ENCODE measurements around the gene POC5.

The POC5 gene, protein sequence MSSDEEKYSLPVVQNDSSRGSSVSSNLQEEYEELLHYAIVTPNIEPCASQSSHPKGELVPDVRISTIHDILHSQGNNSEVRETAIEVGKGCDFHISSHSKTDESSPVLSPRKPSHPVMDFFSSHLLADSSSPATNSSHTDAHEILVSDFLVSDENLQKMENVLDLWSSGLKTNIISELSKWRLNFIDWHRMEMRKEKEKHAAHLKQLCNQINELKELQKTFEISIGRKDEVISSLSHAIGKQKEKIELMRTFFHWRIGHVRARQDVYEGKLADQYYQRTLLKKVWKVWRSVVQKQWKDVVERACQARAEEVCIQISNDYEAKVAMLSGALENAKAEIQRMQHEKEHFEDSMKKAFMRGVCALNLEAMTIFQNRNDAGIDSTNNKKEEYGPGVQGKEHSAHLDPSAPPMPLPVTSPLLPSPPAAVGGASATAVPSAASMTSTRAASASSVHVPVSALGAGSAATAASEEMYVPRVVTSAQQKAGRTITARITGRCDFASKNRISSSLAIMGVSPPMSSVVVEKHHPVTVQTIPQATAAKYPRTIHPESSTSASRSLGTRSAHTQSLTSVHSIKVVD

DNA sequence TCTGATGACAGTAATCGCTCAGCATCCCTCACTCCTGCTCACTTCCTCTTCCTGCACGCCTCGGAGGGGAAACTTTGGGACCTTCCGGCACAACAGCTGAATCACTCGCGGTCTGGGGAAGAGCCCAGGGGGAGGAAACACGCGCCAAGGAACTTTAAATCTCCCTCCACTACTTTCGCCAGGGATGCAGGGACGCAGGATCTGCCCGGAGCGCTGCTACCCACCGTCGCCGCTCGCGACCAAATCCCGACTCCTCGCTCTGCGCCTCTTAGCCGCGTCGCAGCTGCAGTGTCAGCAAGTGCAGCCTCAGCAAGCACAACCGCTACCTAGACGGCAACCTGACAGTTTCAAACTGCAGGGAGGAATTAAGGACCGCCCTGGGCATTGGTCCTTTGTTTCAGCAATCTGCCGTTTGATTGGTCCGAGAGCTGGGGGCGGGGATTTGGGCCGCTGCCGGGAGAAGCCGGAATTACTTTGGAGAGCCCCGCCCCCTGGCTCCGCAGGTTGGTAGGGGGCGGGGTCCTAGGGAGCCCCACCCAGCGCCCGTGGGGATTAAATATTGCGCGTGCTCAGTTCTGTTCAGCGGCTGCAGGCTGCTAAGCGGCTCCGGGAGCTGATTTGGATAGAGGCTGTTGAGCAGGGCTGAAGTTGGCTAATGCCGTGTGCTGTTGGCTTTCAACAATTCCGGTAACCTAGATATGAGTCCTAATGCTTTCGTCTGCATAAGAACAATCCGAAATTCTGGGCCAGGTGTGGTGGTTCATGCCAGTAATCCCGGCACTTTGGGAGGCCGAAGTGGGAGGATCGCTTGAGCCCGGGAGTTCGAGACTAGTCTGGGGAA, at the start of gene POC5:
Gene POC5, minus strand, starts transcription at position 356 of the 841 bp plus-strand sequence. CDS start 4,500 bp downstream, outside the sequence.
- TF ChIP-seq, protein P1, sequence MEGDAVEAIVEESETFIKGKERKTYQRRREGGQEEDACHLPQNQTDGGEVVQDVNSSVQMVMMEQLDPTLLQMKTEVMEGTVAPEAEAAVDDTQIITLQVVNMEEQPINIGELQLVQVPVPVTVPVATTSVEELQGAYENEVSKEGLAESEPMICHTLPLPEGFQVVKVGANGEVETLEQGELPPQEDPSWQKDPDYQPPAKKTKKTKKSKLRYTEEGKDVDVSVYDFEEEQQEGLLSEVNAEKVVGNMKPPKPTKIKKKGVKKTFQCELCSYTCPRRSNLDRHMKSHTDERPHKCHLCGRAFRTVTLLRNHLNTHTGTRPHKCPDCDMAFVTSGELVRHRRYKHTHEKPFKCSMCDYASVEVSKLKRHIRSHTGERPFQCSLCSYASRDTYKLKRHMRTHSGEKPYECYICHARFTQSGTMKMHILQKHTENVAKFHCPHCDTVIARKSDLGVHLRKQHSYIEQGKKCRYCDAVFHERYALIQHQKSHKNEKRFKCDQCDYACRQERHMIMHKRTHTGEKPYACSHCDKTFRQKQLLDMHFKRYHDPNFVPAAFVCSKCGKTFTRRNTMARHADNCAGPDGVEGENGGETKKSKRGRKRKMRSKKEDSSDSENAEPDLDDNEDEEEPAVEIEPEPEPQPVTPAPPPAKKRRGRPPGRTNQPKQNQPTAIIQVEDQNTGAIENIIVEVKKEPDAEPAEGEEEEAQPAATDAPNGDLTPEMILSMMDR (IDR thresholded peaks at IDR 0.05; ENCODE audit: low read depth, low read length), result no peak
- peak within 1 kb of the TSS; percentile 88 for H3K4me3 ChIP-seq (ENCODE audit: low read depth, low read length)

DNA sequence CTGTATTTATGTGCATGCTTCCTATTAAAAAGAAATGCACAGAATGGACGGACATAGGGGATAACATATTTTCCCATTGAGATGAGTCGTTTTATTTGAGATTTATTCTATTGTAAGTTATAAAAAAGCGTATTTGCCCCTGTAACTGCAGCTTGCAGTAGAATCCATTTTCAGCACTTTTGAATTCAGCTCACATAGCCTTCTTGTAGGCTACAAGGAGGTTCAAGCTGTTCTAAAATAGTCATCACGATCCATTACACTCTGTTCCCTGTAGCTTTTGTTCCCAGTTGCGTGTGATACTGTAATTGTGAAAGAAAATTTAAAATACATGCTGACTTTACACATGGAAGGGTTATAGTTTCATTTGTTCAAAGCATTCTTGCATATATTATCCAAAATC, 40.9 kb upstream of the POC5 start:
- TF ChIP-seq, protein P1 (IDR thresholded peaks at IDR 0.05; ENCODE audit: low read depth, low read length), result no peak

DNA sequence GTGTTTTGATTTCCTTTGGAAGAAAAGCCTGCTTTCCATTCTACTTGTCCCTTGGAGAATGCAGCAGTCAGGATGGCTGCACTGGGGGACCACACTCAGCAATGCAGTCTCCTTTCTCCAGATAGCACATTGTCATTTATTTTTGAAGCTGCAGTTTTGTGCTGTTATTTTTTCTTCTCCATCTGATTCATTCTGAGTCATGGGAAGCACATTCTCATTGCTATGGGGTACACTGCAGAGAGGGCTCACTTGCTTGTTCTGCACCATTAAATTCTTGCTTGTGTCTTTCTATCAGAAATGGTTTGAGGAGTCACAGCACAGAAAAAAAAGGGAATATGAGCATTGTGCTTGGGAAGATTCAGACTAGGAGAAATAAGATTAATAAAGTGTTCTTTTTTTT, 39.7 kb upstream of the POC5 start:
- H3K4me3 ChIP-seq (ENCODE audit: low read depth, low read length), result no peak overlapping the region
- TF ChIP-seq, protein P1 (IDR thresholded peaks at IDR 0.05; ENCODE audit: low read depth, low read length), result no peak

More for the DNA sequence above, 40.9 kb upstream of the POC5 start:
- H3K4me3 ChIP-seq (ENCODE audit: low read depth, low read length), result no peak overlapping the region

DNA sequence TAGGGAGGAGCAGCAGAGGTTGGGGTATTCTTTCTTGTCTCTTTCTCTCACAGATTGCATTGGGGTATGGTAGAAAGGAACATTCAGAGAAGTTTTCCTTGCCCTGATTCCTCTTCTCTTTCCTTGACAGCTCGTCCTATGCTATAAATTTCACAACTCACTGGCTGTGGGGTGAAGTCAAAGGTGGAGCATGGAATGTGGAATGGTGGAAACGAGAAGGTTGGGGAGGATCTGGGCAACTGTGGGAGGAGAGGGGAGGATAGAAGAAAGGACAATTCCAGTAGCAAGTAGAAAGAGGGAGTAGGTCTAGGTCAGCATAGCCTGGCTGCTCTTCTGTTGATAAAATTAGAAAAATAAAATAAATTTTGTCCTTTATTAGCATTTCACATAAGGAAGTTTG, 39.0 kb upstream of the POC5 start:
- TF ChIP-seq, protein P1 (IDR thresholded peaks at IDR 0.05; ENCODE audit: low read depth, low read length), result no peak
- no peak overlapping the region for H3K4me3 ChIP-seq (ENCODE audit: low read depth, low read length)

DNA sequence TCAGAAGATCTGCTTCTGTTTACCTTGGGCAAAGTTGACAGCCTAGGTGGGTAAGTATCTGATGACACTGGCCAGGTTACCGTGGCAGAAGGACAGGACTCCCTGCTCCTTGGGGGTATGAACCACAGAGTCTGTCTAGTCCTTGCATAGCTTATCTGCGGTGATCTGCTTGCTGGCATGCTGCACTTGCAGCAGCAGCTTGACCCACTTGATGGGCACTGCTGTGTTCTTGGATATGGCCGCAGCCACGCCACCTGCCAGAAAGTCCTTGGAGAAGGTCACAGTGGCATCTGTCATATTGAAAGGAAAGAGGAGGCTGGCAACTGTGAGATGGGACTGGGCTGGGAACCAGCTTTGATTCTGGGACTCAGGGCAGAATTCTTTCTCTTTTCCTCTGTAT, 35.9 kb upstream of the POC5 start:
- TF ChIP-seq, protein P1 (IDR thresholded peaks at IDR 0.05; ENCODE audit: low read depth, low read length), result no peak

DNA sequence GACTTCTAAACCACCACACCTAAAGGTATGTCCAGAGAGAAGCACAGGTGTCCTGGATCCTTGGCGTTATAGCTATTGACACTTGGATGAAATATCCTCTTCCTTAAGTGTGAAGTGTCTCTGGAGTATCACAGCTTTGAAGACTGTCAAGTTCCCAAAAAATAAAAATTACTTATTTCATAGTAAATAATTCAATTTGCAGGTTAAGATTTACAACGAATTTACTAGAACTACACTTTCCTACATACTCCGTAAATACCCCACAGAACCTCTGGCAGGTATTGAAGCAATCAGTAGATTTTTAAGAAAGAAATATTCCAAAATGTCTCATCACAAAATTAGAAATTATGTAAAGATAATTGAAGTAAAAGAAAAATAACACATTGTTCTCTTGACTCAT, 27.1 kb upstream of the POC5 start:
- TF ChIP-seq, protein P1 (IDR thresholded peaks at IDR 0.05; ENCODE audit: low read depth, low read length), result no peak
- H3K4me3 ChIP-seq (ENCODE audit: low read depth, low read length), result no peak overlapping the region

More for the DNA sequence above, 35.9 kb upstream of the POC5 start:
- H3K4me3 ChIP-seq (ENCODE audit: low read depth, low read length), result no peak overlapping the region
